Naive thymus-derived CD4-positive, alpha-beta T cell (primary cell): Measurements from ENCODE around the gene NDUFA13. TPM values are rescaled to one million over a fixed set of nuclear protein-coding genes. Genes with fewer than 3 reads are reported as not detected.

Experiments
- ATAC-seq: fragments of 150-1000 bp; cut with Tn5 transposase; 2 replicates; pipeline ENCODE4 v1.10.0; 2021; ENCODE audit warnings: mild to moderate bottlenecking, moderate library complexity
- CTCF ChIA-PET: fragments of 350-600 bp; sonication (Branson Sonifier 250); formaldehyde crosslinking; loops from one replicate; lab custom pipeline; 2021; ENCODE audit warnings: antibody characterized with exemption; lab: Charles Lee
- POLR2A ChIA-PET: fragments of 350-600 bp; sonication (Branson Sonifier 250); formaldehyde crosslinking; loops from one replicate; lab custom pipeline; 2021; ENCODE audit warnings: antibody characterized with exemption, inconsistent platforms; lab: Charles Lee
- DNase-seq, 9 donors: peaks; one replicate each; pipeline versions ENCODE4 v3.0.0 to v3.0.0-alpha.2; 2020 to 2022; ENCODE audit warnings: mixed read lengths in 1 of 9
- H3K27ac ChIP-seq: one replicate; pipeline ENCODE4 v1.7.0; 2013; ENCODE audit warnings: mild to moderate bottlenecking, low read depth, low read length, moderate library complexity
- H3K27me3 ChIP-seq, 2 donors: one replicate each; pipeline ENCODE4 v1.7.0; 2013; ENCODE audit warnings: low read length in 2 of 2, mild to moderate bottlenecking in 2 of 2, moderate library complexity in 2 of 2; ENCODE audit not compliant: control insufficient read depth in 2 of 2, insufficient read depth in 2 of 2
- H3K36me3 ChIP-seq, 3 experiments: 1 replicate in 2 of 3; 2 replicates in 1 of 3; pipeline ENCODE4 v1.7.0; 2013; ENCODE audit warnings: low read length in 3 of 3, mild to moderate bottlenecking in 3 of 3, moderate library complexity in 1 of 3; ENCODE audit not compliant: insufficient read depth in 3 of 3, control insufficient read depth in 2 of 3
- H3K4me1 ChIP-seq, 2 donors: one replicate each; pipeline ENCODE4 v1.7.0; 2013; ENCODE audit warnings: low read length in 2 of 2, mild to moderate bottlenecking in 2 of 2, moderate library complexity in 1 of 2; ENCODE audit not compliant: control insufficient read depth in 2 of 2, insufficient read depth in 2 of 2
- H3K4me3 ChIP-seq: 2 replicates; pipeline ENCODE4 v1.7.0; 2013; ENCODE audit warnings: mild to moderate bottlenecking, low read length
- H3K9me3 ChIP-seq, 3 experiments: 1 replicate in 2 of 3; 2 replicates in 1 of 3; pipeline ENCODE4 v1.7.0; 2013; ENCODE audit warnings: low read length in 3 of 3; ENCODE audit not compliant: control insufficient read depth in 2 of 3
- H3K27ac Mint-ChIP-seq, 9 donors: one replicate each; pipeline ENCODE4 v1.8.0; 2020 to 2022; ENCODE audit warnings: mixed read lengths in 9 of 9, mild to moderate bottlenecking in 8 of 9, moderate library complexity in 5 of 9, inconsistent platforms in 2 of 9
- H3K27me3 Mint-ChIP-seq, 5 donors: one replicate each; pipeline ENCODE4 v1.8.0; 2021 to 2022; ENCODE audit warnings: mixed read lengths in 5 of 5, mild to moderate bottlenecking in 1 of 5
- H3K36me3 Mint-ChIP-seq, 5 donors: one replicate each; pipeline ENCODE4 v1.8.0; 2020 to 2022; ENCODE audit warnings: mixed read lengths in 5 of 5, mild to moderate bottlenecking in 3 of 5, inconsistent platforms in 1 of 5
- H3K4me1 Mint-ChIP-seq, 7 donors: one replicate each; pipeline ENCODE4 v1.8.0; 2020 to 2022; ENCODE audit warnings: mixed read lengths in 7 of 7, mild to moderate bottlenecking in 3 of 7, inconsistent platforms in 1 of 7
- H3K4me3 Mint-ChIP-seq, 10 donors: one replicate each; pipeline ENCODE4 v1.8.0; 2020 to 2022; ENCODE audit warnings: mild to moderate bottlenecking in 10 of 10, mixed read lengths in 10 of 10, moderate library complexity in 6 of 10, inconsistent platforms in 2 of 10
- H3K9me3 Mint-ChIP-seq, 11 donors: one replicate each; pipeline ENCODE4 v1.8.0; 2020 to 2022; ENCODE audit warnings: mixed read lengths in 11 of 11, mild to moderate bottlenecking in 4 of 11, inconsistent platforms in 1 of 11, moderate library complexity in 1 of 11
- intact Hi-C, 2 donors: fragments of 100-400 bp; cut with micrococcal nuclease; formaldehyde crosslinking; loops; one replicate each; pipeline ENCODE4 v1.15.1; 2023
- polyA plus RNA-seq, 2 donors: library from polyadenylated mRNA; unstranded; fragments of 300-500 nt; fragmentation: Illumina TruSeq; gene quantifications; one replicate each; pipeline ENCODE4 v1.2.3, GENCODE V29; 2021
- total RNA-seq, 6 experiments: library from RNA in 5 of 6; stranded (reverse) in 5 of 6; gene quantifications; 1 replicate in 5 of 6; 2 replicates in 1 of 6; pipeline ENCODE4 v1.2.3 and lab custom pipeline; 2021 to 2026

The NDUFA13 gene
- total and polyA plus RNA-seq, 7 experiments from 2014 or later, result 172 to 380 (median 198) TPM

- Mint-ChIP-seq H3K27ac (no peak overlapping the region), H3K36me3 (no peaks in the 10 kb centered on the region), H3K27me3 (no peaks in the 10 kb centered on the region), H3K4me1 (peaks cover 0 to 8% (median 3%) of the 10 kb centered on the region in 7 donors), H3K4me3 (no peak overlapping the region), H3K9me3 (no peaks in the 10 kb centered on the region)
- no peaks in the 10 kb centered on the region for H3K9me3 ChIP-seq
- no peaks in the 10 kb centered on the region for H3K36me3 ChIP-seq
- no peaks in the 10 kb centered on the region for H3K4me1 ChIP-seq
- ATAC-seq (no peak), DNase-seq (no peak)
- no peak overlapping the region for H3K4me3 ChIP-seq
- H3K27me3 ChIP-seq, result no peaks in the 10 kb centered on the region
- POLR2A ChIA-PET, result interaction anchor here (0.9 to 1.7 kb wide), 3 partner anchors 53 to 93 kb away, joined by 3 to 4 read pairs (median 3); no protein-coding TSS in a partner anchor
- CTCF ChIA-PET, result interaction anchor here (1.1 to 1.3 kb wide), 2 partner anchors 9 to 93 kb away, joined by 3 to 6 read pairs; no protein-coding TSS in a partner anchor
- H3K27ac ChIP-seq, result no peak overlapping the region
- intact Hi-C loops, result loop anchor here in 1 of 2 donors (5.0 kb wide), 1 partner anchor 46 kb away; no protein-coding TSS in a partner anchor
These were observed 35.2 kb downstream of the NDUFA13 start for GRCh38 chr19:19550972-19551852.

GRCh38 chr19:19551853-19552192 is 35.8 kb downstream of the NDUFA13 start:
- intact Hi-C loops, result loop anchor here in 1 of 2 donors (5.0 kb wide), 1 partner anchor 45 kb away; no protein-coding TSS in a partner anchor
- ChIA-PET CTCF (interaction anchor here (1.1 to 1.3 kb wide), 2 partner anchors 8 to 93 kb away, joined by 3 to 6 read pairs; no protein-coding TSS in a partner anchor), POLR2A (interaction anchor here (1.0 to 1.7 kb wide), 2 partner anchors 75 to 92 kb away, joined by 3 to 4 read pairs; no protein-coding TSS in a partner anchor)

GRCh38 chr19:19552798-19553197 is 36.8 kb downstream of the NDUFA13 start:
- Histone ChIP-seq H3K27me3 (no peaks in the 10 kb centered on the region), H3K4me1 (no peaks in the 10 kb centered on the region), H3K4me3 (no peak overlapping the region), H3K36me3 (no peaks in the 10 kb centered on the region), H3K27ac (no peak overlapping the region), H3K9me3 (no peaks in the 10 kb centered on the region)
- peak; percentile 48 for ATAC-seq
- POLR2A ChIA-PET, result interaction anchor here (1.7 to 1.9 kb wide), 2 partner anchors 46 to 74 kb away, joined by 4 to 5 read pairs; no protein-coding TSS in a partner anchor
- CTCF ChIA-PET, result interaction anchor here (0.8 to 4.0 kb wide), 5 partner anchors 21 to 92 kb away, joined by 3 to 24 read pairs (median 5); no protein-coding TSS in a partner anchor
- no peak for DNase-seq
- no peaks in the 10 kb centered on the region for H3K9me3 Mint-ChIP-seq
- H3K4me1 Mint-ChIP-seq, result peaks cover 0 to 8% (median 3%) of the 10 kb centered on the region in 7 donors
- H3K36me3 Mint-ChIP-seq, result peaks cover 0 to 1% (median 0%) of the 10 kb centered on the region in 5 donors
- H3K27me3 Mint-ChIP-seq, result no peaks in the 10 kb centered on the region
- H3K27ac Mint-ChIP-seq, result no peak overlapping the region
- no peak overlapping the region for H3K4me3 Mint-ChIP-seq
- intact Hi-C loops, result loop anchor here in 1 of 2 donors (5.0 kb wide), 1 partner anchor 45 kb away; no protein-coding TSS in a partner anchor

More at GRCh38 chr19:19551853-19552192, 35.8 kb downstream of the NDUFA13 start:
- H3K4me1 ChIP-seq, result no peaks in the 10 kb centered on the region
- no peaks in the 10 kb centered on the region for H3K9me3 ChIP-seq
- DNase-seq, result no peak
- Mint-ChIP-seq H3K36me3 (no peaks in the 10 kb centered on the region), H3K9me3 (no peaks in the 10 kb centered on the region), H3K4me3 (no peak overlapping the region), H3K4me1 (peaks cover 0 to 8% (median 3%) of the 10 kb centered on the region in 7 donors), H3K27me3 (no peaks in the 10 kb centered on the region), H3K27ac (no peak overlapping the region)
- no peak overlapping the region for H3K4me3 ChIP-seq
- no peak overlapping the region for H3K27ac ChIP-seq
- ATAC-seq, result no peak
- no peaks in the 10 kb centered on the region for H3K36me3 ChIP-seq
- no peaks in the 10 kb centered on the region for H3K27me3 ChIP-seq

- Histone ChIP-seq H3K27me3 (no peaks in the 10 kb centered on the region), H3K4me3 (no peak overlapping the region), H3K36me3 (no peaks in the 10 kb centered on the region), H3K4me1 (no peaks in the 10 kb centered on the region), H3K9me3 (no peaks in the 10 kb centered on the region), H3K27ac (no peak overlapping the region)
- Mint-ChIP-seq H3K36me3 (peaks cover 0 to 6% (median 0%) of the 10 kb centered on the region in 5 donors), H3K4me3 (no peak overlapping the region), H3K9me3 (no peaks in the 10 kb centered on the region), H3K4me1 (peaks cover 2 to 9% (median 6%) of the 10 kb centered on the region in 7 donors), H3K27me3 (no peaks in the 10 kb centered on the region), H3K27ac (no peak overlapping the region)
- no peak for ATAC-seq
- DNase-seq, result no peak
- intact Hi-C loops, result loop anchor here (2.0 to 5.0 kb wide), 3 partner anchors 21 to 89 kb away; partner anchors contain the start of gene GMIP (in 1 of the 2)
- ChIA-PET CTCF (interaction anchor here (0.6 to 4.0 kb wide), 8 partner anchors 15 to 66 kb away, joined by 3 to 24 read pairs (median 4); partner anchors contain the start of gene PBX4), POLR2A (interaction anchor here (0.7 to 1.9 kb wide), 5 partner anchors 22 to 115 kb away, joined by 3 to 11 read pairs (median 5); partner anchors contain the start of genes LPAR2 and ZNF101)
These were observed 37.6 kb downstream of the NDUFA13 start for GRCh38 chr19:19553670-19554069.

- intact Hi-C loops, result loop anchor here (2.0 to 5.0 kb wide), 3 partner anchors 22 to 88 kb away; partner anchors contain the start of gene GMIP (in 1 of the 2)
These were observed 38.3 kb downstream of the NDUFA13 start for GRCh38 chr19:19554074-19555023.

More at GRCh38 chr19:19554074-19555023, 38.3 kb downstream of the NDUFA13 start:
- Histone ChIP-seq H3K4me1 (peaks cover 0 to 6% of the 10 kb centered on the region in 2 donors), H3K9me3 (no peaks in the 10 kb centered on the region), H3K4me3 (no peak overlapping the region), H3K27me3 (no peaks in the 10 kb centered on the region), H3K36me3 (no peaks in the 10 kb centered on the region), H3K27ac (no peak overlapping the region)
- peak in 4 of 9 donors; percentile 37 to 73 (median 52) for DNase-seq
- Mint-ChIP-seq H3K27ac (peak overlapping the region in 2 of 9 donors; percentile 46 to 77), H3K9me3 (no peaks in the 10 kb centered on the region), H3K4me3 (no peak overlapping the region), H3K27me3 (no peaks in the 10 kb centered on the region), H3K4me1 (peaks cover 7 to 16% (median 13%) of the 10 kb centered on the region in 7 donors), H3K36me3 (peaks cover 0 to 10% (median 0%) of the 10 kb centered on the region in 5 donors)
- POLR2A ChIA-PET, result interaction anchor here (0.7 to 4.7 kb wide), 10 partner anchors 23 to 311 kb away, joined by 3 to 22 read pairs (median 6); partner anchors contain the start of genes GMIP, LPAR2, ZNF101 and ZNF253
- ATAC-seq, result peak; percentile 67
- CTCF ChIA-PET, result interaction anchor here (0.6 to 4.0 kb wide), 9 partner anchors 14 to 65 kb away, joined by 3 to 24 read pairs (median 4); partner anchors contain the start of gene PBX4
